ENCODE measurements around the gene ANKMY2.

ANKMY2 gene

DNA sequence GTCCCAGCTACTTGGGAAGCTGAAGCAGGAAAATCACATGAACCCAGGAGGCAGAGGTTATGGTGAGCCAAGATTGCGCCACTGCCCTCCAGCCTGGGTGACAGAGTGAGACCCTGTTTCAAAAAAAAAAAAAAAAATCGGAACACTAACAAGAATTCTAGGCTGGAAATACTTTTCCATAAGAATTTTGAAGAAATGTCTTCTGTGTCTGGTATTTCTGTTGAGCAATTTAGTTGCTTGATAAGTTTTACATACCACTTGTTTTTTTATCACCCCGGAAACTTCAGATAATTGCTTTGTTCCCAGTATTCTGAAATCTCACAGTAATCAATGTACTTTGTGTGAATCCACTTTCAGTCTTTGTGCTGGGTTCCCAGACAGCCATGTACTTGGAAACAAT lies 26.3 kb upstream of the ANKMY2 start:
- DNase-seq, result no peak
- no peak overlapping the region for H4K8ac ChIP-seq (ENCODE audit: low read depth, low read length)
- no peak overlapping the region for H3K4me2 ChIP-seq (ENCODE audit: low read length)
- no peaks in the 10 kb centered on the region for H3K36me3 ChIP-seq (ENCODE audit: control insufficient read depth, insufficient read depth, low read length)
- no CpG with 5 or more reads among the region's 3 CpGs for WGBS (ENCODE audit: extremely low coverage, insufficient coverage, low lambda C conversion rate)
- H2BK15ac ChIP-seq (replicated peaks; ENCODE audit: low read depth), result no peak overlapping the region
- no peak overlapping the region for H3K23ac ChIP-seq (ENCODE audit: low read length)
- H3K27ac ChIP-seq (ENCODE audit: low read depth, low read length), result no peak overlapping the region
- H3K79me1 ChIP-seq (ENCODE audit: low read length), result peaks cover 5% of the 10 kb centered on the region
- H3K4me1 ChIP-seq (ENCODE audit: control insufficient read depth, low read depth, low read length), result no peaks in the 10 kb centered on the region
- no peak overlapping the region for H3K4me3 ChIP-seq (ENCODE audit: low read length)
- H2AK5ac ChIP-seq (ENCODE audit: low read length), result no peak overlapping the region
- H3K56ac ChIP-seq (ENCODE audit: low read length), result no peak overlapping the region
- H2BK5ac ChIP-seq (ENCODE audit: low read length), result no peak overlapping the region
- no peak overlapping the region for H3K4ac ChIP-seq (ENCODE audit: low read depth, low read length)
- no peak overlapping the region for H4K5ac ChIP-seq (ENCODE audit: low read length)
- no peak overlapping the region for H3K9ac ChIP-seq (ENCODE audit: low read length)
- no peak overlapping the region for H3K18ac ChIP-seq (ENCODE audit: low read length)
- H3K79me2 ChIP-seq (ENCODE audit: control insufficient read depth, insufficient read depth, low read length), result peaks cover 12% of the 10 kb centered on the region
- H3K27me3 ChIP-seq (ENCODE audit: insufficient read depth, low read length, poor library complexity), result no peaks in the 10 kb centered on the region
- H2BK120ac ChIP-seq (ENCODE audit: low read depth, low read length), result no peak overlapping the region

- H3K79me1 ChIP-seq (ENCODE audit: low read length), result peaks cover 5% of the 10 kb centered on the region
- no peak overlapping the region for H3K4ac ChIP-seq (ENCODE audit: low read depth, low read length)
- peaks cover 12% of the 10 kb centered on the region for H3K79me2 ChIP-seq (ENCODE audit: control insufficient read depth, insufficient read depth, low read length)
- H3K4me1 ChIP-seq (ENCODE audit: control insufficient read depth, low read depth, low read length), result no peaks in the 10 kb centered on the region
- no CpG with 5 or more reads among the region's 4 CpGs for WGBS (ENCODE audit: extremely low coverage, insufficient coverage, low lambda C conversion rate)
- no peaks in the 10 kb centered on the region for H3K36me3 ChIP-seq (ENCODE audit: control insufficient read depth, insufficient read depth, low read length)
- H3K18ac ChIP-seq (ENCODE audit: low read length), result no peak overlapping the region
- no peak overlapping the region for H2BK120ac ChIP-seq (ENCODE audit: low read depth, low read length)
- H4K5ac ChIP-seq (ENCODE audit: low read length), result no peak overlapping the region
- no peak overlapping the region for H3K4me2 ChIP-seq (ENCODE audit: low read length)
- H3K9ac ChIP-seq (ENCODE audit: low read length), result no peak overlapping the region
- H2AK5ac ChIP-seq (ENCODE audit: low read length), result no peak overlapping the region
- H3K4me3 ChIP-seq (ENCODE audit: low read length), result no peak overlapping the region
- no peak overlapping the region for H2BK15ac ChIP-seq (replicated peaks; ENCODE audit: low read depth)
- no peak overlapping the region for H3K56ac ChIP-seq (ENCODE audit: low read length)
- no peak overlapping the region for H3K27ac ChIP-seq (ENCODE audit: low read depth, low read length)
- no peak overlapping the region for H4K8ac ChIP-seq (ENCODE audit: low read depth, low read length)
- H2BK5ac ChIP-seq (ENCODE audit: low read length), result no peak overlapping the region
- no peak for DNase-seq
- no peak overlapping the region for H3K23ac ChIP-seq (ENCODE audit: low read length)
- no peaks in the 10 kb centered on the region for H3K27me3 ChIP-seq (ENCODE audit: insufficient read depth, low read length, poor library complexity)
Measured at GRCh38 chr7:16670731-16671344, 25.3 kb upstream of the ANKMY2 start.

- no peak overlapping the region for H2AK5ac ChIP-seq (ENCODE audit: low read length)
- no peak for DNase-seq
- H2BK15ac ChIP-seq (replicated peaks; ENCODE audit: low read depth), result no peak overlapping the region
- no peak overlapping the region for H3K56ac ChIP-seq (ENCODE audit: low read length)
- H3K79me1 ChIP-seq (ENCODE audit: low read length), result peaks cover 5% of the 10 kb centered on the region
- H4K8ac ChIP-seq (ENCODE audit: low read depth, low read length), result no peak overlapping the region
- H3K4me2 ChIP-seq (ENCODE audit: low read length), result no peak overlapping the region
- H3K18ac ChIP-seq (ENCODE audit: low read length), result no peak overlapping the region
- H3K4me1 ChIP-seq (ENCODE audit: control insufficient read depth, low read depth, low read length), result no peaks in the 10 kb centered on the region
- no peak overlapping the region for H3K27ac ChIP-seq (ENCODE audit: low read depth, low read length)
- no peaks in the 10 kb centered on the region for H3K27me3 ChIP-seq (ENCODE audit: insufficient read depth, low read length, poor library complexity)
- no peaks in the 10 kb centered on the region for H3K36me3 ChIP-seq (ENCODE audit: control insufficient read depth, insufficient read depth, low read length)
- WGBS (ENCODE audit: extremely low coverage, insufficient coverage, low lambda C conversion rate), result no CpG with 5 or more reads among the region's 1 CpG
- H2BK120ac ChIP-seq (ENCODE audit: low read depth, low read length), result no peak overlapping the region
- no peak overlapping the region for H3K23ac ChIP-seq (ENCODE audit: low read length)
- H3K4ac ChIP-seq (ENCODE audit: low read depth, low read length), result no peak overlapping the region
- H3K79me2 ChIP-seq (ENCODE audit: control insufficient read depth, insufficient read depth, low read length), result peaks cover 12% of the 10 kb centered on the region
- H2BK5ac ChIP-seq (ENCODE audit: low read length), result no peak overlapping the region
- no peak overlapping the region for H3K4me3 ChIP-seq (ENCODE audit: low read length)
- H4K5ac ChIP-seq (ENCODE audit: low read length), result no peak overlapping the region
- no peak overlapping the region for H3K9ac ChIP-seq (ENCODE audit: low read length)
Measured at GRCh38 chr7:16670021-16670420, 24.5 kb upstream of the ANKMY2 start.

- no peak overlapping the region for H2AK5ac ChIP-seq (ENCODE audit: low read length)
- no peak overlapping the region for H4K5ac ChIP-seq (ENCODE audit: low read length)
- H2BK15ac ChIP-seq (replicated peaks; ENCODE audit: low read depth), result no peak overlapping the region
- no peak overlapping the region for H3K18ac ChIP-seq (ENCODE audit: low read length)
- no peaks in the 10 kb centered on the region for H3K36me3 ChIP-seq (ENCODE audit: control insufficient read depth, insufficient read depth, low read length)
- no peak for DNase-seq
- H3K4ac ChIP-seq (ENCODE audit: low read depth, low read length), result no peak overlapping the region
- H3K4me1 ChIP-seq (ENCODE audit: control insufficient read depth, low read depth, low read length), result no peaks in the 10 kb centered on the region
- no peak overlapping the region for H2BK120ac ChIP-seq (ENCODE audit: low read depth, low read length)
- no peak overlapping the region for H4K8ac ChIP-seq (ENCODE audit: low read depth, low read length)
- no peak overlapping the region for H3K56ac ChIP-seq (ENCODE audit: low read length)
- H3K79me1 ChIP-seq (ENCODE audit: low read length), result peaks cover 5% of the 10 kb centered on the region
- H3K4me3 ChIP-seq (ENCODE audit: low read length), result no peak overlapping the region
- no peak overlapping the region for H3K9ac ChIP-seq (ENCODE audit: low read length)
- no peak overlapping the region for H3K4me2 ChIP-seq (ENCODE audit: low read length)
- H2BK5ac ChIP-seq (ENCODE audit: low read length), result no peak overlapping the region
- no CpG with 5 or more reads among the region's 2 CpGs for WGBS (ENCODE audit: extremely low coverage, insufficient coverage, low lambda C conversion rate)
- no peak overlapping the region for H3K23ac ChIP-seq (ENCODE audit: low read length)
- no peaks in the 10 kb centered on the region for H3K27me3 ChIP-seq (ENCODE audit: insufficient read depth, low read length, poor library complexity)
- H3K27ac ChIP-seq (ENCODE audit: low read depth, low read length), result no peak overlapping the region
- peaks cover 12% of the 10 kb centered on the region for H3K79me2 ChIP-seq (ENCODE audit: control insufficient read depth, insufficient read depth, low read length)
Measured at GRCh38 chr7:16669581-16669980, 24.0 kb upstream of the ANKMY2 start.

GRCh38 chr7:16668978-16669377 lies 23.4 kb upstream of the ANKMY2 start:
- Histone ChIP-seq H3K27me3 (ENCODE audit: insufficient read depth, low read length, poor library complexity) (no peaks in the 10 kb centered on the region), H3K79me1 (ENCODE audit: low read length) (peaks cover 5% of the 10 kb centered on the region), H3K36me3 (ENCODE audit: control insufficient read depth, insufficient read depth, low read length) (no peaks in the 10 kb centered on the region), H3K18ac (ENCODE audit: low read length) (no peak overlapping the region), H3K27ac (ENCODE audit: low read depth, low read length) (no peak overlapping the region), H3K4me1 (ENCODE audit: control insufficient read depth, low read depth, low read length) (no peaks in the 10 kb centered on the region), H2BK5ac (ENCODE audit: low read length) (no peak overlapping the region), H4K5ac (ENCODE audit: low read length) (no peak overlapping the region), H3K4me2 (ENCODE audit: low read length) (no peak overlapping the region), H2BK15ac (replicated peaks; ENCODE audit: low read depth) (no peak overlapping the region), H4K8ac (ENCODE audit: low read depth, low read length) (no peak overlapping the region), H3K23ac (ENCODE audit: low read length) (no peak overlapping the region), H3K9ac (ENCODE audit: low read length) (no peak overlapping the region), H3K4ac (ENCODE audit: low read depth, low read length) (no peak overlapping the region), H2BK120ac (ENCODE audit: low read depth, low read length) (no peak overlapping the region), H3K4me3 (ENCODE audit: low read length) (no peak overlapping the region), H3K79me2 (ENCODE audit: control insufficient read depth, insufficient read depth, low read length) (peaks cover 15% of the 10 kb centered on the region), H2AK5ac (ENCODE audit: low read length) (no peak overlapping the region), H3K56ac (ENCODE audit: low read length) (no peak overlapping the region)
- WGBS (ENCODE audit: extremely low coverage, insufficient coverage, low lambda C conversion rate), result no CpG with 5 or more reads among the region's 5 CpGs
- DNase-seq, result no peak
